HG03521 (cell line): ENCODE results near the gene NBEAL2.
A peak's percentile ranks its signal among the peaks of the same experiment; 100 is the strongest.
"Not testable (repeated sequence)": the region's sequence is repeated elsewhere in the genome, so short reads cannot be mapped to it uniquely, and the experiment has no call there.

Experiments
- ATAC-seq: cut with Tn5 transposase; IDR thresholded peaks from one replicate; pipeline ENCODE4 v1.9.1; 2021; ENCODE audit warnings: mild to moderate bottlenecking, moderate library complexity; ENCODE audit not compliant: unreplicated experiment

NBEAL2 gene

GRCh38 chr3:47009225-47010110 lies 30.0 kb downstream of the NBEAL2 start:
- peak; percentile 85 for ATAC-seq

GRCh38 chr3:47010111-47010712 lies 30.7 kb downstream of the NBEAL2 start:
- ATAC-seq, result no peak

GRCh38 chr3:47010910-47011309 lies 31.4 kb downstream of the NBEAL2 start:
- no peak for ATAC-seq

GRCh38 chr3:47011371-47011770 lies 31.9 kb downstream of the NBEAL2 start:
- ATAC-seq, result no peak

GRCh38 chr3:47012342-47013230 lies 33.1 kb downstream of the NBEAL2 start:
- no peak for ATAC-seq

- no peak for ATAC-seq
Observed at GRCh38 chr3:47013231-47013630, 33.8 kb downstream of the NBEAL2 start.

- no peak for ATAC-seq
Observed at GRCh38 chr3:47014036-47014435, 34.6 kb downstream of the NBEAL2 start.

- no peak for ATAC-seq
Observed at GRCh38 chr3:47015151-47015550, 35.7 kb downstream of the NBEAL2 start.

- ATAC-seq, result no peak
Observed at GRCh38 chr3:47016086-47016933, 36.8 kb downstream of the NBEAL2 start.

GRCh38 chr3:47016934-47017435 lies 37.5 kb downstream of the NBEAL2 start:
- no peak for ATAC-seq

GRCh38 chr3:47017504-47018268 lies 38.2 kb downstream of the NBEAL2 start:
- ATAC-seq, result no peak

- no peak for ATAC-seq
Observed at GRCh38 chr3:47018269-47018611, 38.8 kb downstream of the NBEAL2 start.

- no peak for ATAC-seq
Observed at GRCh38 chr3:47019201-47019600, 39.7 kb downstream of the NBEAL2 start.

- ATAC-seq, result no peak
Observed at GRCh38 chr3:47020311-47020710, 40.8 kb downstream of the NBEAL2 start.

GRCh38 chr3:47022641-47023071 lies 43.2 kb downstream of the NBEAL2 start:
- no peak for ATAC-seq

GRCh38 chr3:47024932-47025331 lies 45.5 kb downstream of the NBEAL2 start:
- ATAC-seq, result no peak

- not testable (repeated sequence) for ATAC-seq
Observed at GRCh38 chr3:47026432-47026831, 47.0 kb downstream of the NBEAL2 start.

- no peak for ATAC-seq
Observed at GRCh38 chr3:47028146-47028545, 48.7 kb downstream of the NBEAL2 start.

- no peak for ATAC-seq
Observed at GRCh38 chr3:47028667-47029066, 49.2 kb downstream of the NBEAL2 start.

GRCh38 chr3:47031041-47031440 lies 51.6 kb downstream of the NBEAL2 start:
- not testable (repeated sequence) for ATAC-seq
